ENCODE results near the gene IGLL5.

The IGLL5 gene

GRCh38 chr22:22887621-22888503 is at the start of gene IGLL5:
TSS of gene IGLL5 (plus strand) at chr22:22887816. CDS start at chr22:22888054, 238 bp downstream.
- H3K4me3 ChIP-seq (ENCODE audit: low read depth, low read length) = no peak within 1 kb of the TSS

- no peak overlapping the region for H3K4me3 ChIP-seq (ENCODE audit: low read depth, low read length)
Observed at GRCh38 chr22:22838148-22838786, 49.3 kb upstream of the IGLL5 start.

- no peak overlapping the region for H3K4me3 ChIP-seq (ENCODE audit: low read depth, low read length)
Observed at GRCh38 chr22:22839570-22840314, 47.9 kb upstream of the IGLL5 start.

- H3K4me3 ChIP-seq (ENCODE audit: low read depth, low read length) = no peak overlapping the region
Observed at GRCh38 chr22:22840780-22841179, 46.8 kb upstream of the IGLL5 start.

GRCh38 chr22:22841598-22841997 is 46.0 kb upstream of the IGLL5 start:
- no peak overlapping the region for H3K4me3 ChIP-seq (ENCODE audit: low read depth, low read length)

- H3K4me3 ChIP-seq (ENCODE audit: low read depth, low read length) = no peak overlapping the region
Observed at GRCh38 chr22:22842085-22842484, 45.5 kb upstream of the IGLL5 start.

GRCh38 chr22:22843848-22844247 is 43.8 kb upstream of the IGLL5 start:
- H3K4me3 ChIP-seq (ENCODE audit: low read depth, low read length) = no peak overlapping the region

- H3K4me3 ChIP-seq (ENCODE audit: low read depth, low read length) = no peak overlapping the region
Observed at GRCh38 chr22:22847241-22847640, 40.4 kb upstream of the IGLL5 start.

- H3K4me3 ChIP-seq (ENCODE audit: low read depth, low read length) = no peak overlapping the region
Observed at GRCh38 chr22:22848364-22848866, 39.2 kb upstream of the IGLL5 start.

- H3K4me3 ChIP-seq (ENCODE audit: low read depth, low read length) = no peak overlapping the region
Observed at GRCh38 chr22:22849640-22850610, 37.7 kb upstream of the IGLL5 start.

GRCh38 chr22:22851969-22852368 is 35.6 kb upstream of the IGLL5 start:
- no peak overlapping the region for H3K4me3 ChIP-seq (ENCODE audit: low read depth, low read length)

GRCh38 chr22:22853713-22854112 is 33.9 kb upstream of the IGLL5 start:
- H3K4me3 ChIP-seq (ENCODE audit: low read depth, low read length) = no peak overlapping the region

GRCh38 chr22:22854466-22854865 is 33.1 kb upstream of the IGLL5 start:
- no peak overlapping the region for H3K4me3 ChIP-seq (ENCODE audit: low read depth, low read length)

- H3K4me3 ChIP-seq (ENCODE audit: low read depth, low read length) = no peak overlapping the region
Observed at GRCh38 chr22:22855085-22855484, 32.5 kb upstream of the IGLL5 start.

- no peak overlapping the region for H3K4me3 ChIP-seq (ENCODE audit: low read depth, low read length)
Observed at GRCh38 chr22:22855617-22856308, 31.9 kb upstream of the IGLL5 start.

GRCh38 chr22:22856364-22856763 is 31.3 kb upstream of the IGLL5 start:
- no peak overlapping the region for H3K4me3 ChIP-seq (ENCODE audit: low read depth, low read length)

GRCh38 chr22:22856885-22857606 is 30.6 kb upstream of the IGLL5 start:
- no peak overlapping the region for H3K4me3 ChIP-seq (ENCODE audit: low read depth, low read length)

GRCh38 chr22:22857607-22858558 is 29.7 kb upstream of the IGLL5 start:
- no peak overlapping the region for H3K4me3 ChIP-seq (ENCODE audit: low read depth, low read length)

Measured in iPS-11a (cell line).